A673 (cell line): ENCODE results near the gene ZBTB20.

Experiments used
- CTCF ChIP-seq: fragments of 300-800, 200-600 bp; sonication (generic); conservative IDR thresholded peaks from 2 replicates; pipeline ENCODE4 v1.5.1; 2017; ENCODE audit warnings: low read depth, mild to moderate bottlenecking, antibody characterized with exemption, low read length, moderate library complexity, mixed read lengths
- EZH2 ChIP-seq: fragments of 200-600 bp; sonication (generic); IDR thresholded peaks from 2 replicates; pipeline ENCODE4 v1.6.1; 2017; ENCODE audit warnings: borderline replicate concordance, low read depth, mild to moderate bottlenecking, mixed read lengths, antibody characterized with exemption, low read length; ENCODE audit not compliant: poor library complexity, severe bottlenecking

- TF ChIP-seq CTCF (no peak), EZH2 (no peak)
These were observed 250.1 kb downstream of the ZBTB20 start for GRCh38 chr3:114896978-114897377.
